Measurements from ENCODE around the gene KLK13.

GRCh38 chr19:51097796-51098195, 32.9 kb upstream of the KLK13 start:
- TF ChIP-seq JUND (IDR thresholded peaks at IDR 0.05) = no peak
- no peak for TF ChIP-seq CTCF (IDR thresholded peaks at IDR 0.05)

Data from SK-N-SH (cell line).